ENCODE results near the gene TSPAN31. TPM values are rescaled to one million over a fixed set of nuclear protein-coding genes. Genes with fewer than 3 reads are reported as not detected.

The TSPAN31 gene
- total RNA-seq, 1 donor from 2014 or later, result 44.8 TPM

- DNase-seq (ENCODE audit: low spot score), result no peak
Observed at GRCh38 chr12:57722716-57723629, 21.9 kb upstream of the TSPAN31 start.

- DNase-seq (ENCODE audit: low spot score), result no peak
Observed at GRCh38 chr12:57723630-57723962, 21.2 kb upstream of the TSPAN31 start.

- no peak for DNase-seq (ENCODE audit: low spot score)
Observed at GRCh38 chr12:57724003-57724935, 20.6 kb upstream of the TSPAN31 start.

- no peak for DNase-seq (ENCODE audit: low spot score)
Observed at GRCh38 chr12:57724936-57725740, 19.7 kb upstream of the TSPAN31 start.

DNA sequence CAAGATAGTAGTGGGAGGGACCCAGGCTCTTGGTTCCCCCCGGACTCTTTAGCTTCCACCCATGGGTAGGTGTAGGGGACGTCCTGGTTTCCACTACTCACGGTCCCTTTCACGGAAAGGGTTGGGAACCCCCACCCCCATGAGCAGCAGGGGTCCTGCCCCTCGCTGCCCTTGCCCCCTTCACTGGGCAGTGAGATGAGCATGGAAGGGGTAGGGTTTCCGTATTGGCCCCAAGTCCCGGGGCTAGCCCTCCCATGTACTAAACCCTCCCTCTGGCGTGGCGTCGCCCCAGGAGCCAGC lies 19.0 kb upstream of the TSPAN31 start:
- no peak for DNase-seq (ENCODE audit: low spot score)

DNA sequence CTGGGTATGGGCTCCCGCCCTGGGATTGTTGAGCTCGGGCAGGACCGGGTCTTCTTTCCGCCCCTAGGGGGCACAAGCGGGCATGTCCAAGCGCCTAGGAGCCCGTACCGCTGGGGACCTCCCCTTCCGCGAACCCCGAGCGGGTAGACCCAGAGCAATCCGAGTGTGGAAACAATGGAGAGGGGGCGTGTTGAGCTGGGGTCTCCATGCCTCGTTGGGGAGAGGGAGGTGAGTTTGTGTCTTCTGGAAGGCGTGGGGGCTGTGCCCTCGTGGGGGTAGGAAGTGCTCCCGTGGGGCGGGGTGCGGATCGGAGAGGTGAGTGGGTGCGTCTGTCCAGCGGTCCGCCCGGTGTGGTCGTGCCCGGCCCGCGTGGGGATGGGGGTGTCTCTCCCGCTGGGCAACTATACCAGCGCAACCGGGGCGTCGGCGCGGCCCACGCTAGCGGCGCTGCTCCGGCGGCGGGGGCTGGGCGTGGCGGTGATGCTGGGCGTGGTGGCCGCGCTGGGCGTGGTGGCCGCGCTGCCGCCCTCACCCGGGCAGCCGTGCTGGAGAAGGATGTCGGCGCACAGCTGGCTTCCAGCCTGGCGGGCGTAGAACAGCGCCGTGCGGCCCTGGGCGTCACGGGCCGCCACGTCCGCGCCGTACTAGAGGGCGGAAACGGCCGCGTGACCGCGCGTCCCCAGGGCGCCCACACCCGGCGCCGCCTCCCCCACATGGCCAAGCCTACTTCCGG lies 18.5 kb upstream of the TSPAN31 start:
- peak; percentile 70 for DNase-seq (ENCODE audit: low spot score)

- DNase-seq (ENCODE audit: low spot score), result no peak
Observed at GRCh38 chr12:57726884-57727757, 17.7 kb upstream of the TSPAN31 start.

DNA sequence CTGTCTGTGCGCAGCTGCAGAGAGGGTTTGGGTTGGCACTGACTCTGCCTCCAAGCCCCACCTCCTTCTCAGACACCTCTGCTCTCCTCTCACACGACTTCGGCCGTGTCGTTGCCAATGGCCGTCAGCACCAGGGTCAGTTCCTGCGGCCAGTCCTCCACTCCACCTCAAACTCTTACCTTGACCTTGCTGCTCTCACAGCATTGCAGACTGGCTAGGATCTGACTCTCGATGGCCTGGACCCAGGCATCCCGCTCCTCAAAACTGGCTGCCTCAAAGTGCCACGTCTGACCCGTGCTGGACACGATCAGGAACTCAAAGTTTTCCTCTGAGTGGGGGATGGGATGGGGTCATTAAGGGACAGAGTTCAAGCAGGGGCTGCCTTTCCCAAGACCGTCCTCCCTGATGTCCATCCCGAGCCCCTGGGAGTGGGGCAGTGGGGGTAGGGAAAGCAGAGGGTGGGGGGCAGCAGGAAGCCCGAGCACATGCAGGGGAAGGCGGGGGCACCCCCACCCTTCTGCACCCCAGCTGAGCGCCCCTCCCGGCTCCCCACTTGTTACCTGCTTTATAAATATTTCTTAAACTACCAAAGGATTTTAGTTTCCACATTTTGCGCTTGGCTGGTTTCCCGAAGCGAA lies 17.0 kb upstream of the TSPAN31 start:
- no peak for DNase-seq (ENCODE audit: low spot score)

- no peak for DNase-seq (ENCODE audit: low spot score)
Observed at GRCh38 chr12:57729321-57729844, 15.5 kb upstream of the TSPAN31 start.

DNA sequence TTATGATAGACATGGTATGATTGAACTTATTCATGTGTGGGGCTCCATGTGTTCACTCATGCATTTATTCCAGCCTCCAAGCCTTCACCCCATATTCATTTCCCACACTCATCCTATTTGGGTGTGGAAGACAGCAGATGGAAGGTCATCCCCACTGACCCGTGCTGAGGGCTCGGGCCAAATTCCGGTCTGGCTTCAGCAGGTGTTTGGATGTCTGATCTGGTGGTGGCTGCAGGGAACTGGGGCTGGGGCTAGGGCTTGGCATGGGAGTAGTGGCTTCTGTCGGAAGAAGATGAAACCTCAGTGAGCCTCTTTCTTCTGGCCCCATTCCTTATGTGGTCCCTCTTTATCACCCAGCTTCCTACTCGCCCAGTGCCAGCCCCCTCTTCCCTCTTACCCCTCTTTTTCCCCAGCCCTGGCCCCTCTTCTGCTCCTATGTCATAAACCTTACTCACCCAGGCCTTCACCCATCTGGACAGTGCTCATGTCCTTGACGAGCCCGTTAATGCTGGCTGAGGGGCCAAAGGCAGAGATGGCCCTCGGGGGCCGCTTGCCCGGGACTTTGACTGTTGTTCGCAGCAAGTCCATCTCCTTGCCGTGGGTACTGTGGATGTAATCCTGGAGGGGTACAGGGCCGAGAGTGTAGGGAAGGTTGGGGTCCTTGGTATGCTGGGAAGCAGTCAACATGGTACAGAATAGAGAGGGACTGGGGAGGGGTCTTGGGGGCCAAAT lies 14.3 kb upstream of the TSPAN31 start:
- DNase-seq (ENCODE audit: low spot score), result no peak

DNA sequence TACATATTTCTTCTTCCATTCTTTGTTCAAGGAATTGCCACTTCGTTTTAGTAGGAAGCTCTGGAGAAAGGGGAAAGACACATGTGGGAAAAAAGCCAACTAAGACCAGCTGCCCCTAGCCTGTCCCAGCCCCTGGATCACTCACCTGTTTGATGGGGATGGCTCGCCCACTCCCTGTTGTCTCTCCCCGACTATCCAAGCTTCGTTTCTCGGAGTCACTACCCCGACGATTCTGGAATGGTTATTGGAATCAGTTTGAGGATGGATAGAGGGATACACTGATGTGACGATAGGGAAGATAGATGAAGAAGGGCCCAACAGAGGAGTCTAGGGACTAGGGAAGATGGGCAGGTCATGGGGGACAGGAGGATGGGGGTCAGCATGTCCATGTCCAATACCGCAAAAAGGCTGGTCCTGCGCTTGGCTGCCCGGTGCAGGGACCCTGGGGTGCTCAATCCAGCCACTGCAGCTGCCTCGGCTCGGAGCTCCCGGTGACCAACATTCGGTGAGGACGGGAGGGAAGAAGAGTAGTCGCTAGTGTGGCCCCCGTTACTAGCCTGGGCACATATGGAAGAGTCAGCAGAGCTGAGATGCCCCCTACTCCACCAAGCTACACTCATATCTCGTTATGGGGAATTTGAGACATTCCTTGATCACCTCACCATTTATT lies 13.3 kb upstream of the TSPAN31 start:
- no peak for DNase-seq (ENCODE audit: low spot score)

- DNase-seq (ENCODE audit: low spot score), result no peak
Observed at GRCh38 chr12:57732270-57732669, 12.6 kb upstream of the TSPAN31 start.

DNA sequence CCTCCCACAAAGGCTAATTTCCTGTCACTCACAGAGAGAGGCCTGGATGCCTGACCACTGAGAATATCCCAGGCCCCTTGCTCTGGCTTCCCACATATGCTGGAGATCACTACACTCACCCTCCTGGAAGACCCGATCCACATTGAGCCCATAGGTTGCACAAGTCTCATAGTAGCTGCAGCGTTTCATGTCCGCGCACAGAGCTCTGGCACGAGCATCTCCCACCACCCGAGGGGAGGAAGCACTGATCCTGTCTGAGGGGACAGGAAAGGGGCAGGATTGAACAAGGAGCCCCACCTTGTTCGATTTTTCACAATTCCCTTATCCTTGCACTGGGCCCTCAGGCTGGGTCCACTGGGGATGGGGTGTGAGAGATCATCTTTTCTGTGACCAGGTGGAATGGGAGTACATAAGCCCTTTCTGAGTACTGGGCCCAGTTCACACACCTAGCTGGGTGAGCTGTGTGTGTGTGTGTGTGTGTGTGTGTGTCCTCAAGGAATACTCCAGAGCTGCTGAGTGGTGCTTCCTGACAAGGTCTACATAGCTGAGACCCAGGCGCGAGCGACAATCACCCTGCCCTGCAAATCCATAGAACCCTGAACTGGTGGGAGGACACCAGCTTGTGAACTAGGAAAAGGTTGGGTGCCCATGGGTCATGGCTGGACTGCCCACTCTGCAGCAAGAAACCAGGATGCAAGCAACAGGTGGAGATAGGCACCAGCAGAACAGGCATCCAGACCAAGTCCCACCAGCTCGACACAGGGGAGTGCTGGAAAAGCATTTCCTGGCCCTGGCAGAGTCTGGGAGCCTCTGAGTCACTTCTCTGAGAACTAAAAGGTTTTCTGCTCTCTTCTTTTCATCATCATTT lies 11.9 kb upstream of the TSPAN31 start:
- no peak for DNase-seq (ENCODE audit: low spot score)

DNA sequence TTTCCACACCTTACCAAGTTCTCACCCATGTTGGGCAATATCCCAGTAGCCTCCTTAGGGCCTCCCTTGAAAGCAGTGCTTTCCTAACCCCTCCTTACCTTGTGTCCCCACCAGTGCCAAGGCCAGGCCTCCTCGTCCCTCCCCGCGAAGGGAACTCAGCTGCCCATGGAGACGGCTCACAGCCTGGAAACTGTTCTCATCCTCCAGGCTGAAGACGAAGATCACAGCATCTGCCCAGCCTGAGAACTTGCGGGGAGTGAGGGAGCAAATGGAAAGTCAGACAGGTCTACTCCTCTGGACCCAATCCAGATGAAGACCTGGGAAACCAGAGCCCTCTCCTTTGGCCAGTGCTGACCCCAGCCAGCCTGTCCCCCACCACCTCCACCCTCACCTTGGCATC lies 10.9 kb upstream of the TSPAN31 start:
- DNase-seq (ENCODE audit: low spot score), result no peak

- DNase-seq (ENCODE audit: low spot score), result no peak
Observed at GRCh38 chr12:57734591-57734990, 10.2 kb upstream of the TSPAN31 start.

- no peak for DNase-seq (ENCODE audit: low spot score)
Observed at GRCh38 chr12:57735198-57735855, 9.5 kb upstream of the TSPAN31 start.
